ENCODE data around the gene PCARE.
"Not testable (repeated sequence)": the region's sequence is repeated elsewhere in the genome, so short reads cannot be mapped to it uniquely, and the experiment has no call there.

PCARE gene

DNA sequence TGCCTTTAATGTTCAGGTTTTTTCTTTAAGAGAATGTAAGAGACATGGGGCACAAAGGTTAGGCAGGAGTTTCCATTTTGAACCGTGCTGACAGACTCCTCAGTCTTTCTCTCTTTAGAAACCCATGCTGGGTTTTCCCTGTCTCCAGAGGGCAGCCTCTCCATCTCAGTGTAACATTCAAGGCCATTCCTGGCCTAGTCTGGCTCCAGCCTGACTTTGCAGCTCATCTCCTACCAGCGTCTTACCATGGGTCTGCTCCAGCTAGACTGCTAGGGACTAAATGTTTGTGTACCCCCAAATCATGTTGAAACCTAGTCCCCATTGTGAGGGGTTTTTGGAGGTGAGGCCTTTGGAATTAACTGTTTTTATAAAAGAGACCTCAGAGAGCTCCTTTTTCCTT is 31.1 kb upstream of the PCARE start:
- POLR2A ChIA-PET: no interaction called here
- DNase-seq (ENCODE audit: extremely low spot score): no peak
- TF ChIP-seq, protein P1, sequence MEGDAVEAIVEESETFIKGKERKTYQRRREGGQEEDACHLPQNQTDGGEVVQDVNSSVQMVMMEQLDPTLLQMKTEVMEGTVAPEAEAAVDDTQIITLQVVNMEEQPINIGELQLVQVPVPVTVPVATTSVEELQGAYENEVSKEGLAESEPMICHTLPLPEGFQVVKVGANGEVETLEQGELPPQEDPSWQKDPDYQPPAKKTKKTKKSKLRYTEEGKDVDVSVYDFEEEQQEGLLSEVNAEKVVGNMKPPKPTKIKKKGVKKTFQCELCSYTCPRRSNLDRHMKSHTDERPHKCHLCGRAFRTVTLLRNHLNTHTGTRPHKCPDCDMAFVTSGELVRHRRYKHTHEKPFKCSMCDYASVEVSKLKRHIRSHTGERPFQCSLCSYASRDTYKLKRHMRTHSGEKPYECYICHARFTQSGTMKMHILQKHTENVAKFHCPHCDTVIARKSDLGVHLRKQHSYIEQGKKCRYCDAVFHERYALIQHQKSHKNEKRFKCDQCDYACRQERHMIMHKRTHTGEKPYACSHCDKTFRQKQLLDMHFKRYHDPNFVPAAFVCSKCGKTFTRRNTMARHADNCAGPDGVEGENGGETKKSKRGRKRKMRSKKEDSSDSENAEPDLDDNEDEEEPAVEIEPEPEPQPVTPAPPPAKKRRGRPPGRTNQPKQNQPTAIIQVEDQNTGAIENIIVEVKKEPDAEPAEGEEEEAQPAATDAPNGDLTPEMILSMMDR (IDR thresholded peaks at IDR 0.05; ENCODE audit: control extremely low read depth, extremely low read depth, low read depth, missing control alignments): no peak
- CTCF ChIA-PET: interaction anchor here (0.8 to 1.3 kb wide), 4 partner anchors 10 to 149 kb away, joined by 3 to 5 read pairs (median 4); no protein-coding TSS in a partner anchor

DNA sequence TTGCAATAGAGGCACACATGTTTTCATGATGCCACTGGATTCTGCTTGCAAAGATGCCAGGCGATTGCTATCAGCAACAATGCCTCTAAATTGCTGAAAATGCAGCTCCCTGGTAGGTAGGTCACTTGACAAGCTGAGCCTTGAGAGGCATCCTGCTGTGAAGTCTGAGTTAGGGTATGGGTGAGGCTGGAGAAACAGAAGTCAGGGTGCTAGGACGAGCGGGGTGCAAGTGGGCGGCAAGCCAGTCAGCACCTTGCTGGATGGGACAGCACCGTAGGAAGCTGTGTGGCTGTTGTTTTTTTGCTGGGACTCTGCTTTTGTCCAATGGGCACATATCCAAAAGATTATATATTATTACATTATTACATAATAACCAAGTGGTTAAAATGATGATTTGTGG is 30.4 kb upstream of the PCARE start:
- TF ChIP-seq, protein P1 (IDR thresholded peaks at IDR 0.05; ENCODE audit: control extremely low read depth, extremely low read depth, low read depth, missing control alignments): no peak
- CTCF ChIA-PET: interaction anchor here (0.7 to 1.5 kb wide), 5 partner anchors 9 to 15 kb away, joined by 3 to 5 read pairs (median 3); no protein-coding TSS in a partner anchor
- POLR2A ChIA-PET: no interaction called here
- no peak for DNase-seq (ENCODE audit: extremely low spot score)

DNA sequence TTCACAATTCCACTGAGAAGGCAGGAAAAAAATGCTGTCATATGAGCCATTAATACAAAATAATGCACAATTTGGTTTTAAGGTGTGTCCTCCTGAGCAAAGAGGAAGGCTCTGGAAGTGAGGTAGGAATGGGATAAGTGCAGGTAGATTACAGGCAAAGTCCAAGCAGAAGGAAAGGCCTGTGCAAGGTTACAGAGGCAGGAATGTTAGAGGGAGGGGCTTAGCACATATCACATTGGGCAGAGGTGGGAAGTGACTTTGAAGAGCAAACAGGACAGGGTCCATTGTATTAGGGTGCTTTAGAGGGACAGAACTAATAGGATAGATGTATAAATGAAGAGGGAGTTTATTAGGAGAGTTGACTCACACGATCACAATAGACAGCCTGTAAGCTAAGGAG is 26.2 kb upstream of the PCARE start:
- no peak for DNase-seq (ENCODE audit: extremely low spot score)
- ChIA-PET CTCF (no interaction called here), POLR2A (no interaction called here)
- TF ChIP-seq, protein P1 (IDR thresholded peaks at IDR 0.05; ENCODE audit: control extremely low read depth, extremely low read depth, low read depth, missing control alignments): no peak

DNA sequence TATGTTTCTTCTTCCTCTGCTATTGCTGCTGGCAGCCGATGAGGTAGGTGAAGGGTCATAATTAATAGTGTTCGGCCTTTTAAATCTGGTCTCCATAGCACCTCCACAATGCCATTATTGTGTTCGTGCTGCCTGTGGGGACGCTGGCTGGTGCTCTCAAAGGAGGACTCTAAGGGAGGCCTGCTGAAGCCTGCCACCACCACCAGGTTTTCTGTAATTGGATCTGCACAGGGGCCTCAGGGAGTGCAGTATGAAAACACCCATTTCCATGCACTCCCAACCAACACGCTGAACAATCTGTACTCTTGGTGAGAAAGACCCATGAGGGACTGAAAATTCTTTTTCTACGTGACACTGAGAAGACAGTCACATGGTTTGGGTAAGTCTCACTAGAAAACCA is 23.2 kb upstream of the PCARE start:
- DNase-seq (ENCODE audit: extremely low spot score): no peak
- POLR2A ChIA-PET: no interaction called here
- TF ChIP-seq, protein P1 (IDR thresholded peaks at IDR 0.05; ENCODE audit: control extremely low read depth, extremely low read depth, low read depth, missing control alignments): no peak
- CTCF ChIA-PET: no interaction called here

DNA sequence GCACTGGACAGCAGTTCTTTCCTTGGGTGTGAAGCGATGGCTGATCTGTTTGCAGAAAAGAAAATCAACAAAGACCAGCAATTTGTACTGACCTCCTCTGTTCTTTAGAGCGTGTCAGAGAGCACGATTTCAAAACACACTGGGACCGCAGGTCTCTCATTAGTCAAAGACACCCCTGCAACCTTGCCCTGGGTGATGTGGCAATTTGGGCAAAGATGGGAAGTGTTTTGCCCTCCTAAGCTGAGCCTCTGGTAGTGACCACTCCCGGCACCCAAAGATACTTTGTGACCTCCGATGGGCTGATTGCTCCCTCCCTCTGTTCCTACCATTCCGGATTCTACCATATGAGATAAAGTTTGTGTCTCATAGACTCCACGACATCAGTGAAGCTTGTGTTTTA is 22.6 kb upstream of the PCARE start:
- TF ChIP-seq, protein P1 (IDR thresholded peaks at IDR 0.05; ENCODE audit: control extremely low read depth, extremely low read depth, low read depth, missing control alignments): no peak
- DNase-seq (ENCODE audit: extremely low spot score): no peak
- CTCF ChIA-PET: interaction anchor here (1.4 kb wide), 1 partner anchor 13 kb away, joined by 5 read pairs; no protein-coding TSS in a partner anchor

DNA sequence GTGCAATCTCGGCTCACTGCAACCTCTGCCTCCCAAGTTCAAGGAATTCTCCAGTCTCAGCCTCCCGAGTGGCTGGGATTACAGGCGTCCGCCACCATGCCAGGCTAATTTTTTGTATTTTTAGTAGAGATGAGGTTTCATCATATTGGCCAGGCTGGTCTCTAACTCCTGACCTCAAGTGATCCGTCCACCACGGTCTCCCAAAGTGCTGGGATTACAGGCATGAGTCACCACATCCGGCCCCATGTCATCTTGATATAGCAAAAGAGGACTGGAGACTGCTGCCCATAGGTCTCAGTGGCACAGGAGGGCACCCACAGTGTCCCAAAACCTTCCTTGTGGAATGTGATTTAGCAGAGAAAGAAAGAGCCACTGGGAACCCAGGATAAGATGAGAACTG is 16.0 kb upstream of the PCARE start:
- CTCF ChIA-PET: interaction anchor here (1.1 to 1.5 kb wide), 2 partner anchors 10 to 14 kb away, joined by 3 read pairs; no protein-coding TSS in a partner anchor
- DNase-seq (ENCODE audit: extremely low spot score); POLR2A ChIA-PET: not testable (repeated sequence)

More for the DNA sequence above, 22.6 kb upstream of the PCARE start:
- POLR2A ChIA-PET: no interaction called here

DNA sequence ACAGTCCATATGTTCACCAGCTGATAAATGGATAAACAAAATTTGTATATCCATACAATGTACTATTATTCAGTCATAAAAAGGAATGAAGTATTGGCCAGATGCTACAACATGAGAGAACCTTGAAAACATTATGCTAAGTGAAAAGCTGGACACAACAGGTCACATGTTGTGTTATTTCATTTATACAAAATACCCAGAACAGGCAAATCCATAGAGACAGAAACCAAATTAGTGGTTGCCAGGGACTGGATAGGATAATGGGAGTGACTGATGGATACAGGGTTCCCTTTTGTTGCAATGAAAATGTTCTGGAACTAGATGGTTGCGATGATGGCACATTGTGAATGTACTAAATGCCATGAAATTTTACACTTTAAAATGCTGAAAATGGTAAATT is 10.2 kb upstream of the PCARE start:
- TF ChIP-seq, protein P1 (IDR thresholded peaks at IDR 0.05; ENCODE audit: control extremely low read depth, extremely low read depth, low read depth, missing control alignments): no peak
- no peak for DNase-seq (ENCODE audit: extremely low spot score)
- ChIA-PET POLR2A (no interaction called here), CTCF (interaction anchor here (1.9 kb wide), 1 partner anchor 12 kb away, joined by 5 read pairs; no protein-coding TSS in a partner anchor)

Measured in GM10248 (cell line).